Loucy (cell line): ENCODE data around the gene ABCA3.

Experiments
- H2AFZ ChIP-seq: fragments of 200-600 bp; sonication (generic); 2 replicates; pipeline ENCODE4 v1.6.0; 2016; ENCODE audit warnings: antibody characterized with exemption, mild to moderate bottlenecking, low read length, moderate library complexity
- H3F3A ChIP-seq: fragments of 200-600 bp; 2 replicates; pipeline ENCODE4 v1.6.0; 2016; ENCODE audit warnings: antibody characterized with exemption, low read depth, mild to moderate bottlenecking
- H3K27me3 ChIP-seq: fragments of 200-600 bp; sonication (generic); 2 replicates; pipeline ENCODE4 v1.6.1; 2014; ENCODE audit warnings: low read length, mild to moderate bottlenecking; ENCODE audit not compliant: insufficient read depth, poor library complexity, severe bottlenecking
- H3K36me3 ChIP-seq: fragments of 200-600 bp; sonication (generic); 2 replicates; pipeline ENCODE4 v1.6.1; 2016; ENCODE audit warnings: low read length; ENCODE audit not compliant: insufficient read depth
- H3K4me1 ChIP-seq: fragments of 200-600 bp; sonication (generic); 2 replicates; pipeline ENCODE4 v1.5.1; 2014; ENCODE audit warnings: low read length, mild to moderate bottlenecking; ENCODE audit not compliant: insufficient read depth, poor library complexity, severe bottlenecking
- H3K4me2 ChIP-seq: fragments of 200-600 bp; sonication (generic); 2 replicates; pipeline ENCODE4 v1.6.0; 2014; ENCODE audit warnings: antibody characterized with exemption, low read length, low read depth, mild to moderate bottlenecking; ENCODE audit not compliant: poor library complexity, severe bottlenecking
- H3K4me3 ChIP-seq: fragments of 200-600 bp; sonication (generic); 2 replicates; pipeline ENCODE4 v1.5.1; 2014; ENCODE audit warnings: low read length, mild to moderate bottlenecking, mixed read lengths; ENCODE audit not compliant: poor library complexity, severe bottlenecking
- H3K79me2 ChIP-seq: fragments of 200-600 bp; sonication (generic); 2 replicates; pipeline ENCODE4 v1.6.1; 2014; ENCODE audit warnings: low read length; ENCODE audit not compliant: insufficient read depth
- H3K9ac ChIP-seq: fragments of 200-600 bp; sonication (generic); 2 replicates; pipeline ENCODE4 v1.6.0; 2014; ENCODE audit warnings: mild to moderate bottlenecking, low read depth, low read length, moderate library complexity; ENCODE audit not compliant: poor library complexity, severe bottlenecking
- H3K9me2 ChIP-seq: fragments of 200-600 bp; sonication (generic); replicated peaks from 2 replicates; pipeline ENCODE4 v1.6.1; 2016; ENCODE audit warnings: low read depth, low read length, mixed read lengths
- H3K9me3 ChIP-seq: fragments of 200-600 bp; sonication (generic); 2 replicates; pipeline ENCODE4 v1.6.1; 2014; ENCODE audit warnings: mild to moderate bottlenecking, antibody characterized with exemption, low read length, low read depth; ENCODE audit not compliant: insufficient read depth
- H4K20me1 ChIP-seq: fragments of 200-600 bp; sonication (generic); 2 replicates; pipeline ENCODE4 v1.6.0; 2014; ENCODE audit warnings: antibody characterized with exemption, low read length, mild to moderate bottlenecking; ENCODE audit not compliant: insufficient read depth, poor library complexity, severe bottlenecking
- EZH2phosphoT487 ChIP-seq: fragments of 200-600 bp; IDR thresholded peaks from 2 replicates; pipeline ENCODE4 v1.6.1; 2018; ENCODE audit warnings: antibody characterized with exemption, mild to moderate bottlenecking, moderate library complexity, borderline replicate concordance
- TF ChIP-seq, protein P1 (sequence below): fragments of 200-600 bp; sonication (generic); conservative IDR thresholded peaks from 2 replicates; pipeline ENCODE4 v1.5.1; 2014; ENCODE audit warnings: mild to moderate bottlenecking, antibody characterized with exemption, low read length

The ABCA3 gene

DNA sequence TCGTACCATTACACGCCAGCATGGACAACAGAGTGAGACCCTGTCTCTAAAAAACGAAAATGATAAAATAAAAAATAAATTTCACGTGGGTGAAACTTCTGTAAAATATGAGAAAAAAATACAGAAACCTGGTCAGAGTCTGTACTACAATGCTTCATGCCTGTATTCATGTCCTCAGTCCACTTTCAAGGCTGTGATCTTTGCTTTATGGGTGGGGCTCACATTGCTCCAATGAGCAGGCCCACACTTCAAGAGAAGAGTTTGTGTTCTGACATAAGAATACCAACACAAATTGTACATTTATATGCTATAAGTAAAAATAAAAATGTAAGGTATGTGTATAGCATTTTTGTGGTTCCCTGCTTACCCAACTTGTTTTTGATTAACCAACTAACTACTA lies 32.2 kb upstream of the ABCA3 start:
- no peak for TF ChIP-seq EZH2phosphoT487
- TF ChIP-seq, protein P1, sequence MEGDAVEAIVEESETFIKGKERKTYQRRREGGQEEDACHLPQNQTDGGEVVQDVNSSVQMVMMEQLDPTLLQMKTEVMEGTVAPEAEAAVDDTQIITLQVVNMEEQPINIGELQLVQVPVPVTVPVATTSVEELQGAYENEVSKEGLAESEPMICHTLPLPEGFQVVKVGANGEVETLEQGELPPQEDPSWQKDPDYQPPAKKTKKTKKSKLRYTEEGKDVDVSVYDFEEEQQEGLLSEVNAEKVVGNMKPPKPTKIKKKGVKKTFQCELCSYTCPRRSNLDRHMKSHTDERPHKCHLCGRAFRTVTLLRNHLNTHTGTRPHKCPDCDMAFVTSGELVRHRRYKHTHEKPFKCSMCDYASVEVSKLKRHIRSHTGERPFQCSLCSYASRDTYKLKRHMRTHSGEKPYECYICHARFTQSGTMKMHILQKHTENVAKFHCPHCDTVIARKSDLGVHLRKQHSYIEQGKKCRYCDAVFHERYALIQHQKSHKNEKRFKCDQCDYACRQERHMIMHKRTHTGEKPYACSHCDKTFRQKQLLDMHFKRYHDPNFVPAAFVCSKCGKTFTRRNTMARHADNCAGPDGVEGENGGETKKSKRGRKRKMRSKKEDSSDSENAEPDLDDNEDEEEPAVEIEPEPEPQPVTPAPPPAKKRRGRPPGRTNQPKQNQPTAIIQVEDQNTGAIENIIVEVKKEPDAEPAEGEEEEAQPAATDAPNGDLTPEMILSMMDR, result no peak
- no peaks in the 10 kb centered on the region for H4K20me1 ChIP-seq
- H3K36me3 ChIP-seq, result no peaks in the 10 kb centered on the region
- H3K9ac ChIP-seq, result no peak overlapping the region
- no peaks in the 10 kb centered on the region for H3K79me2 ChIP-seq
- H3F3A ChIP-seq, result no peaks in the 10 kb centered on the region
- H3K27me3 ChIP-seq, result no peaks in the 10 kb centered on the region
- no peaks in the 10 kb centered on the region for H3K9me3 ChIP-seq
- no peaks in the 10 kb centered on the region for H3K4me1 ChIP-seq
- H3K9me2 ChIP-seq, result no peaks in the 10 kb centered on the region
- no peak overlapping the region for H3K4me3 ChIP-seq
- no peak overlapping the region for H3K4me2 ChIP-seq
- no peak overlapping the region for H2AFZ ChIP-seq

DNA sequence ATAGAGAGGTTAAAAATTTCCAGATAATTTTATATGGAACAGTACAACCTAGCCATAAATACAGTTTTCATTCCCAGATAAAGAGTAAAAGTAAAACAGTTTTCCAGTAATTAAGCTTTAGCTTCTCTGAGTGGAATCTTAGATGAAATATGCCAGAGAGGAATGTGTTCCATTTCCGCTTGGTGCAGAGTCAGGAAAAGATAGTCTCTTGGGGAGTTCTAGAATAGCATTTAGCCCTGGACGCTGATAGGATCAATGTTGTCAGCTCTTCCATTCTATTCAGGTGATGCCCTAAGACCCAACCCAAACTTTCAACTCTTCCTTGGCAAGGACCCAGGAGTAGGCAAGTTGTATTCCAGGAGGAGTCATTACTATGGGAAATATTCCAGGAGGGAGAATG lies 30.9 kb upstream of the ABCA3 start:
- TF ChIP-seq, protein P1, result no peak
- TF ChIP-seq EZH2phosphoT487, result no peak
- no peaks in the 10 kb centered on the region for H3K4me1 ChIP-seq
- H4K20me1 ChIP-seq, result no peaks in the 10 kb centered on the region
- no peak overlapping the region for H3K9ac ChIP-seq
- no peaks in the 10 kb centered on the region for H3K9me3 ChIP-seq
- no peaks in the 10 kb centered on the region for H3K79me2 ChIP-seq
- no peaks in the 10 kb centered on the region for H3K9me2 ChIP-seq
- no peak overlapping the region for H2AFZ ChIP-seq
- H3K36me3 ChIP-seq, result no peaks in the 10 kb centered on the region
- H3K27me3 ChIP-seq, result no peaks in the 10 kb centered on the region
- H3K4me2 ChIP-seq, result no peak overlapping the region
- H3K4me3 ChIP-seq, result no peak overlapping the region
- H3F3A ChIP-seq, result no peaks in the 10 kb centered on the region

DNA sequence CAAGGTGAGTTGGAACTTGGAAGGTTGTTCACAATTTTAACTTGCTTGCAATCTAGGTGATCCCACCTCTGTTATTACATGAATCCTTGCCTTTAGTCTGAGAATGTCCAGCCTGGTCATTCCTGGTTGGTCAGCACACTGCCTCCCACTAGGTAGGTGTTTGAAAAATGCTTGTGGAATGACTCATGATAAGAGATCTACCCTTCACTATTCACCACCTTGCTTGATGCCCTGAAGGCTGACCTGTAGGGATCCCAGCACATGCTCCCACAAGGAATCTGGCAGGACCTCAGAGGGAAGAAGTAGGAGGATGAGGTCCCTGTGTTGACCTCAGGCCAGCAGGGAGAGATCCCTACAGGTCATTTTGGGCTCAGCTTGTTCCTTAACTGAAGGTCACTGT lies 30.2 kb upstream of the ABCA3 start:
- Histone ChIP-seq H3K4me2 (no peak overlapping the region), H3K79me2 (no peaks in the 10 kb centered on the region), H4K20me1 (no peaks in the 10 kb centered on the region), H3F3A (no peaks in the 10 kb centered on the region), H3K9ac (no peak overlapping the region), H3K9me3 (no peaks in the 10 kb centered on the region), H3K27me3 (no peaks in the 10 kb centered on the region), H3K36me3 (no peaks in the 10 kb centered on the region), H3K9me2 (no peaks in the 10 kb centered on the region), H3K4me1 (no peaks in the 10 kb centered on the region), H3K4me3 (no peak overlapping the region), H2AFZ (no peak overlapping the region)
- TF ChIP-seq EZH2phosphoT487, result no peak
- TF ChIP-seq, protein P1, result no peak
